HG03097 (cell line): ENCODE results near the gene COL4A2.
A peak's percentile ranks its signal among the peaks of the same experiment; 100 is the strongest.

Source experiments
- ATAC-seq: cut with Tn5 transposase; IDR thresholded peaks from one replicate; pipeline ENCODE4 v1.9.1; 2021; ENCODE audit not compliant: unreplicated experiment, low FRiP score

COL4A2 gene

GRCh38 chr13:110396913-110397381 lies 89.9 kb downstream of the COL4A2 start:
- no peak for ATAC-seq

GRCh38 chr13:110397436-110398115 lies 90.5 kb downstream of the COL4A2 start:
- no peak for ATAC-seq

GRCh38 chr13:110398564-110399507 lies 91.8 kb downstream of the COL4A2 start:
- ATAC-seq, result no peak

- no peak for ATAC-seq
These were observed 92.7 kb downstream of the COL4A2 start for GRCh38 chr13:110399801-110400200.

DNA sequence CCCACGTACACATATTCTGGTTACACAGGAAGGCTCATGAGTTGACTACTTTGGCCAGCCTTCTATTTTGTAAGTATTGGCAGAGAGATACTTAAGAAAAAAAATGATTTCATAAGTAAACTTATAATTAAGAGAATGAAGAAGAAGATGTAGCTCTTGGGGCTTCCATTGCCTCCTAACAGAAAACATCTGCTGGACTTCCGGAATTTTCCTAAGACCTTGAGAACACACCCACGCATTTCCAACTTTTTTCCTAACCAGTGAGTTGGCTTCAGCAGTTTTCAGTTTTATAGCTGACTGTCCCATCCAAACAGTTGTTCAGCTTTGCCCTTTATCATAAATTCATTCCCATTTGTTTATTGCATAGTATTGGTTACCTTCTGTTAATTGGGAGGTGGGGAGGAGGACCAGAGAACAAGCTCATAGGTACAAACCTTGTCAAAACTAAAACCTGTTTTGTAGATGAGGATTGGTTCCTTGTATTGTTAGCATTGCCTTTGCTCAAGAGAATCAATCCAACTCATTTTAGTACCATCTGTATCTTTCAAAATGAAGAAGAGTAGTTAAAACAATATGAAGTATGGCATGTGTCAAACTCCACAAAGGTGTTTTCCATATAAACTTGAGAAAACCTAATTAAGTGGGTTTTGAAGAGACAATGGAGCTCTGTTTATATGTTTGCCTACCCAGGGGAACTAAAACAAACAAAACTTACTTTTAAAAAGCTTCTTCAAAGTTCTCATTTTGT lies 93.9 kb downstream of the COL4A2 start:
- ATAC-seq, result no peak

DNA sequence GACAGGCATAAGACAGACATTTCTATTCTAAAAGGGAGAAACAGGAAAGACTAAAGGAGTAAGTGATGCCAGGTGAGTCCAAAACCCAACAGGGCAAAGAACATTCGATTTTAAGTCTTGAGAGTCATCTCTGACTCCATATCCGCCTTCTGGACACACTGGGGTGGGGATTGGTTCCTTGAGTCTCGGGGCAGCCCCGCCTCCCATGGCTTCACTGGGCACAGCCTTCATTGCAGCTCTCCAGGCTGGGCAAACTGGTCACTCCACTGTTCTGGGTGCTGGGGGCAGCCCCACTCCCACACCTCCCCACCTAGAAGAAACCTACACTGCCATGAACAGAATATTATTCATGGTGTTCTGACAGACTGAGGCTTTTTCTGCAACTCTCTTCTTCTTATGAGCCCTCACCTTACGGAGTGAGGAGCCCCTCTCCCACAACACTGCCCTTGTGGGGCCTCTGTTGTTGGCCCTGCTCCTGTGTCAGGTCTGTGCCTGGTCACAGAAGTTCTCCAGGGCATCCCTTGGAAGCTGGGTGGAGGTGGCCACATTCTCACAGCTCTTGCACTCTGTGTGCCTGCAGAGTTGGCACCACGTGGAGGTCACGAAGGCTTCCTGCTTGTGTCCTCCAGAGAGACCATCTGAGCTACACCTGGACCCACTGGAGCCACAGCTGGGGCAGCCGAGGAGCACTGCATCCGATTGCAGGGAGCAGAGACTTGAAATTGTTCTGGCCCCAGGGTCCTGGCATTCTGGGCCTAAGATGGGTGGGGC lies 95.4 kb downstream of the COL4A2 start:
- no peak for ATAC-seq

DNA sequence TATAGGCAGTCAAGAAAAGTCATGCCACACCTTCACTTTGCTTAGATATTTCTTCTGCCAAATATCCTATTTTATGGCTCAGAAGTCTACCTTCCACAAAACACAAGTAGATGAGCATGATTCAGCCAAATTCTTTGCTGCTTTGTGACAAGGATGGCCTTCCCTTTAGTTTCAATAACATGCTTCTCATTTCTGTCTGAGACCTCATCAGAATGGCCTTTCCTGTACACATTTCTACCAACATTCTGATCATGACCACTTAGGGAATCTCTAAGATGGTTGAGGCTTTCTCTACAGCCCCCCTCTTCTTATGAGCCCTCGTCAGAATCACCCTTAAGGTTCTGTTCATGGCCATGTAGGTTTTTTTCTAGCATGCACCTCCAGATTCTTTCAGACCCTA lies 96.2 kb downstream of the COL4A2 start:
- ATAC-seq, result no peak

GRCh38 chr13:110403721-110404120 lies 96.6 kb downstream of the COL4A2 start:
- ATAC-seq, result no peak

GRCh38 chr13:110404321-110404720 lies 97.2 kb downstream of the COL4A2 start:
- ATAC-seq, result no peak

DNA sequence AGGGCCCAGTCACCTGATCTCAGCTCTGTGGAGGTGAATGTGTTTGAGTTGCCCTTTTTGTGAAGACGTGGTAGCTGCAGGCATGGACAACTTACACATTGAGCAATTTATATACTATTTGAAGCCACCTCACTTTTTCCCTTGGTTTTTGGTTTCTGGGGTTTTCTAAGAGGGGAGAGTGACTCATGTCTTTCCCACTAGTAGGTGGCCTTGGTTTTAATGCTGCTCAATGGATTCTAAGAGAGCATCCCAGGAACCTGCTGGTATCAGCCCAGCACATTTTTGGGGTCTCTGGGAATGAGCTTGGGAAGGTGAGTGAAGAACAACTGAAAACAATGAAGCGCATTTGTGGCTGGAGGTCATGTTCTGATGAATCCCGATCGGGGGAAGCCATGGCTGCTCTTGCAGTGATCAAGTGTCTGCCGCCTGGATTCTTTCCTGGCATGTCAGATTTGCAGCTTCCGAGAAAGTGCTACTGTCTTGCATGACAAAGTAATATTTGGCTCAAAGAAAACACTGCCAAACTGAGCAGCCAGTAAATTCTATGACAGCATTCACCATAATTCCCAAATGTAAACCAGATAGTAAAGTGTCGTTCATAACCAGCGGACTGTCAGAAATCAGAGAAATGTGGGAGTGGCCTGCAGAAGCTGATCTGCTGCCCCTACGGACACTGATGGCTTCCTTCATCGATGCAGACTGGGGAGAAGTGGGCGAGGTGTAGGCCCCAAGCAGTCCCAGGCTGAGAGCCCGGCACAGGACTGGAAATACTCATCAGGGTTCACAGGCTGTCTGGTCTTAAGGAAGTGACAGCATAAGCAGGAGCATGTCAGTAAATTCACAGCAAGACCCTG lies 98.7 kb downstream of the COL4A2 start:
- no peak for ATAC-seq

DNA sequence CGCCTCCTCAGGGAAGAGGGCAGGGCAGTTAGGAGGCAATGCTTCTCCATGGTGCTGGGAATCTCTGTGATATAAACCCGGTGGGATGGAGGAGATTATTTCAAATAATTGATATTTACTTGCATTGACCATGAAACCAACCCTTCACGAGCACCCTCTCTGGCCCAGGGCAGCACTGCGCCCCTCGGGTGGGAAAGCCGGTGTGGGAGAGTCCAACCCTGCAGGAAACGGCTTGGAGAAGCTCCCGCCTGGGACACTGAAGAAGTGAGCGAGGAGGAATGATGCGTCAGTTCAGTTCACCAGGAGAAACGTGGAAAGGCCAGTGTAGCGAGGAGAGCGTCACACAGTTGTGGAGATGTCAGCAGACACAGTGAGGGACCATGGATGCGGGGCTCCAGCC lies 99.9 kb downstream of the COL4A2 start:
- no peak for ATAC-seq

DNA sequence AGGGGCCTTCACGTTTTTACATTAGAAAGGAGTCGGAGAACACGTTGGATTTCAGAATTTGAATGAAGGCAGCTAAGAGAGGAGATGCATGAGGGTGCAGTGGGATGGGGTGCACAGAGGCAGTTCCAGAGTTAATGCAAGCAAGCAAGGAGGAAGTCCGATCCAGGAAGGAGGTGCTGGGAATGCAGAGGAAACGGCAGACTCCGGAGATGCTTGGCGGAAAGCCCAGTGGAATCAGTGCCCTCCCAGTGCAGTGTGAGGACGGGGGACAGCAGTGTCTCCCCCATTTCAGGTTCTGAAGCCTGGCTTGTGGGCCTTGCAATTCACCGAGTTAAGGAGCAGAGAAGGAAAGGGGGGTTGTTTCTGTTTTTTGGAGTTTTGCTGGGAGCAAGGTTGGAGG lies 100.4 kb downstream of the COL4A2 start:
- no peak for ATAC-seq

DNA sequence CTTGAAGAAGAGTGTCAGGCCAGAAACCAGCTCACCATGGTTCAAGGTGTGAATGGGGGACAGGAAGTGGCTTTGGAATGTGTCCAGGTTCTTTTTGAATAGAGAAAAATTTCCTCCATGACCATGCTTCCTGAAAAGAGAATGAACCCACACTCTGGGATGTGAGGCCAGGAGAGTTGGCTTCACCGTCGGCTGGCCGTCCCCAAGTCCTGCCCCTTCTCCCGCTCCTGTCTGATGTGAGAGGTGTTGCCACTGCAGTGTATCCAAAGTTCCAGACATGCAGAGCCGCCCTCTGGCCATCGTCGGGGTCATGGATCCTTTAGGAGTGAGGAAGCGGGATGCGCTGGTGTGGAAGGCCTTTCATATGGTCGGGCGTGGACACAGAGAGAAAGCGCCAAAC lies 101.2 kb downstream of the COL4A2 start:
- ATAC-seq, result no peak

- no peak for ATAC-seq
These were observed 102.5 kb downstream of the COL4A2 start for GRCh38 chr13:110409581-110409992.

GRCh38 chr13:110410000-110410399 lies 102.9 kb downstream of the COL4A2 start:
- ATAC-seq, result no peak

- ATAC-seq, result no peak
These were observed 104.0 kb downstream of the COL4A2 start for GRCh38 chr13:110410936-110411687.

GRCh38 chr13:110411688-110412059 lies 104.6 kb downstream of the COL4A2 start:
- no peak for ATAC-seq

- ATAC-seq, result peak; percentile 93
These were observed 105.2 kb downstream of the COL4A2 start for GRCh38 chr13:110412132-110412914.
